ENCODE data around the gene CALHM1.

The CALHM1 gene

GRCh38 chr10:103454026-103454425, 4.7 kb downstream of the CALHM1 start:
- FAIRE-seq: no peak

DNA sequence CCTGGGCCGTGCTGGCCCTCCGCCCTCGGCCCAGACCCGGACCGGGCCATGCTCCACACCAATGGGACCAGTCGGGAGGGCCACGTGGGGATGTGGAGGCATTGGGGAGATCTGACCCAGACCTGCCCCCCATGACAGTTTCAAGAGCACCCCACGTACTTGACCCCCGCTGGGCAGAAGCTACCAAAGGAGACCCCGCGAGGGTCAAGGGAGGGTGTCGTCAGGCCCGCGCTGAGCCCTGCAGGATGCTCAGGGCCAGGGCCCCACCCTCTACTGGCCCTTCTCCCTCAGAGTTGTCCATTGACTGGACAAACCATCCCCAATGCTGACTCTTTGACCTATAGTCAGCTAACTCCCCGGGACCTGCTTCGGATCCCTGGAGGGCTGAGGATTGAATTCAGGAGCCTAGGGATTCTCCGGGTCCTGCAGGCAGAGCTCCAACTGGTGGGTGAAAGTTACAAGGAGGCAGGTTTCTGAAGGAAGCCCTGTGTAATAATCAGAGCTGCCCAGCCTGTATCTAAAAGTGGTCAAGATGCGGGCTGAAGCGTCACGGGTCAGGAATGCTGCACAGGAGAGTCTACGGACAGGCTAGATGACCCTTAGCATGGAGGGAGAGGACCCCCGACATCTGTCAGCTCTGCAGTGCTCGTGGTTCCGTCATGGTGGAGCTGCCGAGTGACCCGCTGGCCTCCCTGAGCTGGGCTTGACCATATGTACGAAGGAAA, 6.0 kb downstream of the CALHM1 start:
- no peak for FAIRE-seq

- FAIRE-seq: no peak
Observed at GRCh38 chr10:103451831-103452505, 6.7 kb downstream of the CALHM1 start, which contains the start of gene CALHM2. Gene CALHM2 (minus strand): TSS chr10:103452370. CDS start chr10:103449941, 2,429 bp downstream.

GRCh38 chr10:103451091-103451813, 7.4 kb downstream of the CALHM1 start:
- FAIRE-seq: no peak

DNA sequence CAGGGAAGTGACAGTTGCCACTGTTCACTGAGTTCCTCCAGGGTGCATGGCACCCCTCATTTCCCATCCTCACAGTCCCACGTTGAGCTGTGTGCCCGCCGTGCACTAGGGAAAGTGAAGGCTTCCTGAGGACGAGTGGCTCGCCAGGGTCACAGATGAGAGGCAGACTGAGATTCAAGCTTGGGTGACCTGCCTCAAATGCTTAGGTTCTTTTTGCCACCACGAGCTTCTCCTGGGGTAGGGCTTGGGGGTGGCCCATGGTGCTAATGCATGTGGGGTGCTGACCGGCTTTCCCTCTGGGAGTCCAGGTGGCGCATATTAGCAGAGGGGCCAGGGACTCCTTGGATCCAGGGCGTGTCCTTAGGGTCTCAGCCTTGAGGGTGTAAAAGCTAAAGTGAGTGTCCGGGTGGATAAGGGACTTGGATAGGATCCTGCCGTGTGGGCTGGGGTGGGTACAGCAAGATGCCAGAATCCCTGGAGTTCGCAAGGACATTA, 8.5 kb downstream of the CALHM1 start:
- FAIRE-seq: no peak

DNA sequence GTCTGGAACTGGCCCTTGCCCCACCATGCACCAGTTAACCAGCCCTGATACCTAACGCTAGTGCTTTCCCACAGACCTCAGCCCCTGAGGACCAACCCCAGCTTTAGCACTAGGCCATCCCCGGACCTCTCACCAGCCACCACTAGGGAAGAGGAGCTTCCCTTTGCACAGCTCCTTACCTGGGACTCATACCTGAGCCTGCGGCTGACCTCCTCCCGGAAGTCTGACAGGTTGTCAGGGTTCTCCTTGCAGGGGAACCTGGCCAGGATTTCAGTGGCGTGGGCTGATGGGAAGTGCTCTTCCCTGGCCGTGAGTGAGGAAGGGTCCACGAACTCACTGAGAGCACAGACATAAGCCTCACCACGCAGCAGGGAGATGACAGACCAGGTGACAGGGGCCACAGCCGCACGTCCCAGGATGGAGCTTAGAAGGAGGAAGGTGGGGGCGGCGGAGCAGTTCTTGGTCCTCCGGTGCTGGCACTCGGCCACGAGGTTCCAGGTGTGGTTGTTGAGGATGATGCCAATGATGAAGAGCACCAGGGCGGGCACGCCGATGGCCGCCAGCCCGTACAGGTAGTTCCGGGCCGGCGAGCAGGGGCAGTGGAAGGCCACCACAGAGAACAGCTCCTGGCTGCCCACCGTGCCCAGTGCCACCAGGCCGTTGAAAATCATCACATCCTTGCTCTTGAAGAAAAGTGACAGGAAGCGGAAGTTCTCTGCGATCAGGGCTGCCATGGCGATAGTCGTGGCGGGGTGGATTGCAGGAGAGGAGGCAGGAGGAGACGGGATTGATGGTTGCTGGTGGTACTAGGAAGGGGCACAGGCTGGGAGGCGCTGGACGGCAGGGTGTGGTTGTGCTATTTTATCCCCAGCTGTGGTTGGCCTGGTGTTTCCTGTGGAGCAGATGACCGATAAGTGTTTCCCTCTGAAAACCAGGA, 9.2 kb downstream of the CALHM1 start:
- no peak for FAIRE-seq

GRCh38 chr10:103448746-103449145, 10.0 kb downstream of the CALHM1 start:
- no peak for FAIRE-seq

- FAIRE-seq: no peak
Observed at GRCh38 chr10:103447187-103447586, 11.5 kb downstream of the CALHM1 start.

DNA sequence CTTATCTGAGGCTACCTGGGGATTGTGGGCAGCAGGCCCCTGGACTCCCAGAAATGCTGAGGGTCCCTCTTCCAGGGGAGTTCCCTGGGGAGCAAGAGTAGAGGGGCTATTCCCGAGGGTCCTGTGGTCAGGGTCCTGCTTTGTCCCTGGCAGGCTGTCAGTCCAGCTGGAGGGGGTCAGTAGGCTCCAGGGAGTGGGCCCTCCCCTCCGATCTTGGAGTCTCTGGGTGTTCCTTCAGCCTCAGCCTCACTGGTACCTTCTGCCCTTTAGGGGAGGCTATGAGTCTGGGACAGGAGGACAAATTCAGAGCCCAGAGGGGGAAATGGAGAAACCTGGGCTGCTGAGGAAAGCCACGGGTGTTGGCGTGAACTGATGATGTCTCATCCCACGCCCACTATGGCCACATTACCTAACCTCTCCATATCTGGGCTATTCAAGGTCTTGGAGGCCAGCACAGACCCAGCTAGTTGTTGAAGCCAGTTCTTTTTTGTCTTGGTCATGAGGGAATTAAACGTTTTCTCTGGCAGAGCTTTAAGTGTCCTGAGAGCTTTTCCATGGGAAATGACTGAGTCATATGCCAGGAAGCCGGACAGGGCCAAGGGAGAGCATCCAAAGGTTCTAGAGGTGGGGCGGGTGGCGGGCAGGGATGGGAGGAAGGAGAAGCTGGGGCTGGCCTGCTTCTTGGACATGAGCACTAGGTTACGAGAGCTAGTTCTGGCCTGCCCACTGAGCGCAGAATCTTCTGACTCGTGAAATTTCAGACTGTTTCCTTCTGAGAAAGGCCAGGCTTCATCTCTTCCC, 12.7 kb downstream of the CALHM1 start:
- no peak for FAIRE-seq

DNA sequence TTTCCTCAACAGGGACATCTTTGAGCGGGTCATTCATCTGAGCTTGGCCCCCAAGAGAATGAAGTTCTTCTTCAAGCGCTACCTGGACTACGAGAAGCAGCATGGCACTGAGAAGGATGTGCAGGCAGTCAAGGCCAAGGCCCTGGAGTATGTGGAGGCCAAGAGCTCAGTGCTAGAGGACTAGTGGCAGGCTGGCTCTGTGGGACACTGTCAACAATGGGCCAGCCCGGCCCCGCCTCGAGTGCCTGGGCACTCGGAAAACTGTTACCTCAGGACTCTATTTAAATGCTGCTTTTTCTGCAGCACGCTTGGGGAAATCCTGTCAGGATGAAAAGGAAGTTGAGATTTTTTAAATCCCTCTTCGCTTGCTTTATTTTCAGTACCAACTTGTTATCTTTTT, 13.3 kb downstream of the CALHM1 start:
- no peak for FAIRE-seq

GRCh38 chr10:103444478-103444877, 14.2 kb downstream of the CALHM1 start:
- no peak for FAIRE-seq

- FAIRE-seq: no peak
Observed at GRCh38 chr10:103443475-103444185, 15.1 kb downstream of the CALHM1 start.

GRCh38 chr10:103442031-103442461, 16.7 kb downstream of the CALHM1 start:
- no peak for FAIRE-seq

- FAIRE-seq: no peak
Observed at GRCh38 chr10:103441611-103442010, 17.1 kb downstream of the CALHM1 start.

DNA sequence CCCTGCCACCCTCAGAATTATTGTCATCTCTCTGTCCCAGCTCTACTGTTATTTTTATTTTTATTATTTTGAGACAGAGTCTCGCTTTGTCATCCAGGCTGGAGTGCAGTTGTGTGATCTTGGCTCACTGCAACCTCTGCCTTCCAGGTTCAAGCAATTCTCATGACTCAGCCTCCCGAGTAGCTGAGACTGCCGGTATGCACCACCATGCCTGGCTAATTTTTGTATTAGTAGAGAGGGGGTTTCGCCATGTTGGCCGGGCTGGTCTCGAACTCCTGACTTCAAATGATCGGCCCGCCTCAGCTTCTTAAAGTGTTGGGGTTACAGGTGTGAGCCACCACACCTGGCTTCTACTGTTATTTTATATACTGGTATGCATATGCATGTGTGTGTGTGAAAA, 17.5 kb downstream of the CALHM1 start:
- FAIRE-seq: no peak

GRCh38 chr10:103440416-103440815, 18.3 kb downstream of the CALHM1 start:
- FAIRE-seq: no peak

- no peak for FAIRE-seq
Observed at GRCh38 chr10:103439776-103440175, 18.9 kb downstream of the CALHM1 start.

- no peak for FAIRE-seq
Observed at GRCh38 chr10:103433858-103434257, 24.8 kb downstream of the CALHM1 start.

DNA sequence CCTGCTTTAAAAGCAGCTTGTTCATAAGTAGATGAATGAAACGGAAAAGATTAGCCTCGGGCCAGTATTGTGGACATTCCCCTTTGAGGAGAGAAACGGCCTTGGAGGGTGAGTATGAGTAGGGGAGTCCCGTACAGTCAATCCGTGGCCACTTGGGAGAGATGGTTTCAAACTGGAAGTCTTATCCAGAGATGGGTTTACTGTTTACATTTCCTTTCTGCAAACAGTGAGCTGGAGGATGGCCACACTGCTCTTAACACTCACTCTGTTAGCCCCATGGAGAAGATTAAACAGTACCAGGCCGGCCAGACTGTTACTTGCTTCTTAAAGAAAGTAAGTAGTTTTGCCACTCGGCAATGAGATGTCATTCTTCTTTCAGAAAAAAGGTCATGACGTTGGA, 26.8 kb downstream of the CALHM1 start:
- FAIRE-seq: no peak

GRCh38 chr10:103429647-103430046, 29.1 kb downstream of the CALHM1 start:
- FAIRE-seq: no peak
